Omental fat pad (tissue), 4 donors: ENCODE measurements around the gene SIGLEC12. TPM values are rescaled to one million over a fixed set of nuclear protein-coding genes. Genes with fewer than 3 reads are reported as not detected.

Experiments used
- ATAC-seq: fragments of 150-250 bp; one replicate; pipeline ENCODE4 v1.9.1; 2016; ENCODE audit warnings: mild to moderate bottlenecking, moderate library complexity; ENCODE audit not compliant: low FRiP score
- DNase-seq: peaks from one replicate; pipeline ENCODE4 v3.0.0-alpha.2; 2019; ENCODE audit warnings: low spot score
- total RNA-seq, 4 donors: library from RNA; depleted of rRNA; stranded (reverse); fragments of >200 nt; gene quantifications; one replicate each; pipeline ENCODE4 v1.1.0, GENCODE V29; 2016
- TF ChIP-seq, protein P1 (sequence below), 3 donors: fragments of 450-650 bp; IDR thresholded peaks; one replicate each; pipeline ENCODE4 v1.5.1; 2016 to 2017; ENCODE audit warnings: antibody characterized with exemption in 3 of 3, mild to moderate bottlenecking in 3 of 3, moderate library complexity in 2 of 3

The SIGLEC12 gene
- 1 to 10 TPM in 2 of 4 donors, not detected in 2; 1.1 TPM for total RNA-seq

DNA sequence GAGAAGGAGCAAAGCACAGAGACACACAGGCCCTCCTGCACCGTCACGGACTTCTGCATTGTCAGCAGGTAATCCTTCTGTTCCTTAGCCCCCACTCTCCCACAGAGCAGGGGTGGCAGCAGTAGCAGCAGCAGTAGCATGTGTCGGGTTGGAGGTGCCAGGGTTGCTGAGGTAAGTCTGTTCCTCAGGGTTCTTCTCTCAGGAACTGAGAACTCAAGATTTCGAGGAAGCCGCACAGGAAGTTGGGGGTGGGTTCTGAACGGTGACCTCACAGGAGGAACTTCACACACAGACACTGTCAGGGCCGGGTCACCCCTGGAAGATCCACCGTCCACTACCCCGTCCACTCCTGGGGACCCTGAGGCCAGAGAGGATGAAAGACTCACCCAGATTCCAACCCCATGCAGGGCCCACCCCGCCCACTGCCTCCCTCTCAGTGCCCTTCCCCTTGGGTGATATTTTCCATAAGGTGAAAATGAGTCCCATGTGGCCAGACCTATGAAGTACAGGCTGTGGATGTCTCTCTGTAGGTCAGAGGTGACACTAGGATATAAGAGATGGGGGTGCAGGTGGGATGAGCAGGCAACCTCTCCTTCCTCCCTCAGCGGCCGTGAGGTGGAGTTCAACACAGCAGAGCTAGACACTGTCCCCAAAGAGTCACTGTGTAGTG, at the start of gene SIGLEC12:
Gene SIGLEC12 (minus strand): TSS at position 207 of the 670 bp plus-strand sequence. CDS start 67 bp downstream, at position 140.
- DNase-seq (no peak), ATAC-seq (no peak)
- TF ChIP-seq, protein P1, sequence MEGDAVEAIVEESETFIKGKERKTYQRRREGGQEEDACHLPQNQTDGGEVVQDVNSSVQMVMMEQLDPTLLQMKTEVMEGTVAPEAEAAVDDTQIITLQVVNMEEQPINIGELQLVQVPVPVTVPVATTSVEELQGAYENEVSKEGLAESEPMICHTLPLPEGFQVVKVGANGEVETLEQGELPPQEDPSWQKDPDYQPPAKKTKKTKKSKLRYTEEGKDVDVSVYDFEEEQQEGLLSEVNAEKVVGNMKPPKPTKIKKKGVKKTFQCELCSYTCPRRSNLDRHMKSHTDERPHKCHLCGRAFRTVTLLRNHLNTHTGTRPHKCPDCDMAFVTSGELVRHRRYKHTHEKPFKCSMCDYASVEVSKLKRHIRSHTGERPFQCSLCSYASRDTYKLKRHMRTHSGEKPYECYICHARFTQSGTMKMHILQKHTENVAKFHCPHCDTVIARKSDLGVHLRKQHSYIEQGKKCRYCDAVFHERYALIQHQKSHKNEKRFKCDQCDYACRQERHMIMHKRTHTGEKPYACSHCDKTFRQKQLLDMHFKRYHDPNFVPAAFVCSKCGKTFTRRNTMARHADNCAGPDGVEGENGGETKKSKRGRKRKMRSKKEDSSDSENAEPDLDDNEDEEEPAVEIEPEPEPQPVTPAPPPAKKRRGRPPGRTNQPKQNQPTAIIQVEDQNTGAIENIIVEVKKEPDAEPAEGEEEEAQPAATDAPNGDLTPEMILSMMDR (IDR thresholded peaks at IDR 0.05): no peak

DNA sequence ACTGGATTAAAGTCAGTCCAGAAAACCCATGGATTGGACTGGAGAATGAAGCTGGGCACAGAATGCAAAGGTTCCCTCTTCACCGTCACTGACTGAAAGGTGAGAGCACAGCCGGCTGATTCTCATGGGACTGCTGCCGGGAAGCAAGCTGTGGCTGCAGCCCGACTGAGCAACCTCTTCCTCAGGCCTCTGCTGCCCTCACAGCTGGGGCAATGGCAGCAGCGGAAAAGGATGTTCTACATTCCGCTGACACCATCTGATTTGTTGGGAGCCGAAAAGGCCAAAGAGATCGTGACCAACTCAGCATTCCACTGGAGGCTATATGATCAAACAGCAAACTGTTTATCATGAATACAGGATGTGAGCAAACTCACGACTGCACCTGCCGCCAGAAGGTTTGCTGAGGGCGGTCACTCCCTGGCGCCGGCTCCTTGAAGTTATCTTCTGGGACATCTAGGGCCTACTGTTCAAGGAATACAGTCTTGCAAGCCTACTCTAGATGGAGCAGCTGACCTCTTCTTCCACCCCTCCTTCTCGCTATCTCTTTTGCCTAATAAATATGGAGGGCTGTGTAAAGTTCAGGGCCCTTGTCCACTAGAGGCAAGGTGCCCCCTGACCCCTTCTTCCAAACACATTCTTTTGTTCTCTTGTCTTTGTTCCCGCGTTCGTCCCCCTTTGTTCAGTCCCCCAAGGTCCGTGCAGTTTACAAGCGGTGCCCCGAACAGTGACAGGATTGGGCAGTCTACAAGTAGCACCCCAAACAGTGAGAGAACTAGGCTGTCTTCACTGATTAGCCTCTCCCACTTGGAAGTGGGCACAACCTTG, 49.5 kb upstream of the SIGLEC12 start:
- TF ChIP-seq, protein P1 (IDR thresholded peaks at IDR 0.05): no peak
- ATAC-seq (no peak), DNase-seq (no peak)

DNA sequence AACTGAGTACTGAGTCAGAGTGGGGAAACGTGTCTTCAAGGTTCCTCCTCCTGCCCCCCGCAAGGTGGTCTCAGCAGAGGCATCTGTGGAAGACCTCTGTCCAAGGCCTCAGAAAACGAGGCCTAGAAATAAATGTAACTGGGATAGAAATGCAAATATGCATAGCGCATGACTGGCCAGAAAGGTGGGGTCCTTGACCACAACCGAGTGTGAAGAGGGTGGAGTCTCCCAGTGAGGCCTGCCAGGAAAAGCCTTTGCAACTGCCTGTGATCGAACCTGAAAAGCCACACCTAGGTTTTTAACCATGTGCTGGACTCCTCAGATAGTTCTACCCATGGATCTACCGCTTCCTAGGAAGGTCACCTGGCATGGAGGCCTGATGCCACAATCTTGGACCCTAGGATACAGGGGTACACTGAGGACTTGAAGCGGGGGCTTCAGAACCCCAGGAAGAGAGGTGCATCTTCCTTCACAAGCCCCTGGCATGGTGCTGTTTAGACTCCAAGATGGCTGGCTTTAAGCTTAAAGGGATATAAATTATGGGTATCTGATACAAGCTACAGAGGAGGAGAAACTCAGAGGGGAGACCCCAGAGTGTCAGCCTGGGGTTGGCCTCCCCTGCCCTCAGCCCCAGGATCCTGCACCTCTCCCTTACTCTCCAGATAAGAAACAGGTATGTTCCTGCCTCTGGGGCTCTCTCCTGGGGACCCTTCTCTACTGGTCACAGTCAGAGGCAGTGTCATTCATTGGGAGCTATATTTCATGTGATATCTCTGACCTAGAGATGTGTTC, 48.1 kb upstream of the SIGLEC12 start:
- ATAC-seq (no peak), DNase-seq (no peak)
- TF ChIP-seq, protein P1 (IDR thresholded peaks at IDR 0.05): no peak

DNA sequence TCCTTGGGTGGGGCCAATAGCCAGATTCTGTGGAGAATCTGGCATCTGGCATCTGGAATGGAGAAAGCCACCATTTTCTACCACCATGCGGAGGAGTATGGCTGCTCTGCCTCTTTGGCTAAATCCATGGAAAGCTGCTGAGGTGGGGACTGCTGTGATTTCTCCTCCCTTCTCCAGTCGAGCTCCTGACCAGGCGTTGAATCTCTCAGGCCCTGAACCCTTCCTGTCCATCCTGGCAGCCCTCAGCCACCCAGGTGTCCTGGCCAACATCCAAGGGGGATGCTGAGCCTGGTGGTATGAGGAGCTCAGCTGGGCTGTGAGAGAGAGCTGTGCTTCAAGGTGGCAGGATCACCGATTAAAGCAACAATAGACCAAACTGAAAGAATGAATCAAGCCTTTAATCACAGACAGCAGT, 47.3 kb upstream of the SIGLEC12 start:
- DNase-seq: no peak
- no peak for ATAC-seq
- TF ChIP-seq, protein P1 (IDR thresholded peaks at IDR 0.05): no peak

DNA sequence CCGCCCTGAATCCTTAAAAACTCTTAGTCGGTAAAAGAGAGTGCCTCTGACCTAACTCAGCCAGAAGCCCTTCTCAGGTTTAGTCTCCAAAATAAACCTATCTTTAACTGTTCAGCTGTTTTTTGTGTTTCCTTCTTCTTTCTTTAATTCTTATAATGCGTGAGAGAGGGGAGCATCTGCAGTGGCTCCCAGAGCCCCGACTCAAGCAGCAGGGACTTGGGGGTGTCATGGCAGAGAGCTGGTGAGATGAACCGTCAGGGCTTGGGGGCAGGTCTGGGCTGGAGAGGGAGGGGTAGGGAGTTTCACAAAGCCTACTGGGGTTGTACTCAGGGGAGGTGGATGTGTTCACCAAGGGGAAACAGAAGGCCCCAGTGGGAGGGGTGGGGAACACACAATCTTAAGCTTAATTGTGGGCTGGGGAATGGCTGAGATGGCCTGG, 46.6 kb upstream of the SIGLEC12 start:
- ATAC-seq: no peak
- no peak for DNase-seq
- TF ChIP-seq, protein P1 (IDR thresholded peaks at IDR 0.05): no peak

DNA sequence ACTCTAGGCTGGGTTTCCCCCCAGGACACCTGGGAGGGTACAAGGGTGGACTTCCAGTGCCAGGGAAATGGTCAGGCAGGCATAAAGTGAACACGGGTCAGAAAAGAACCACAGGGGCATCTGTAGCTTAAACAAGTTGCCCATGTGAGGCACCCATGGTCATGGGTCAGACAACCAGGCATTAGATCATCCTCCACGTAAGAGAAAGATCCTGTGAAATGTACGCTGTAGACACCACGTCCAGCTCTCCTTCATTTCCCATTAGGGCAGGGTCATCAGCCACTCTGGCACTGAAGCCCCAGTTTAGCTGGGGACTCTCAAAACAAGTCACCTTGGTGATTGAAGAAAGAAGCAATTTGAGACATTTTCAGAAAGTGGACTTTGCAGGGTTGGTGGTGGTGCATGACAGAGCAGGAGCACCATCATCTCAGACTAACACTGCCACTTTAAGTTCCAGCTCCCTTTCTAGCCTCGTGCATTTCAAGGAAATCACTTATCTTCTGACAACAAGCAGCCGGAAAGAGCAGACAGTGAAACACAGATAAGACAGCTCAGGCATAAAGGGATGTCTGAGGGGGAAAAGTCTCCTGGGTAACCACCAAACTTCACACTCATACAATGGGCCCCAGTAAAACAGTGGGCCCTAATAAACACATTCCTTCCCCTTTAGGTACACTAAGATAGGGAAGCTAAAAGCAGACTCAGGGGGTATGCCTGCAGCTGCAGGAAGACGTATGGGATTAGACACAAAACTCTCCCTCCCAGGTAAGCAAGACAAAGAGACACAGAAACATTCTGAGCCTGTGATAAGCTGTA, 46.0 kb upstream of the SIGLEC12 start:
- DNase-seq: no peak
- TF ChIP-seq, protein P1 (IDR thresholded peaks at IDR 0.05): no peak
- ATAC-seq: no peak
